IMR-90 (cell line): ENCODE results near the gene NMUR2. TPM values are rescaled to one million over a fixed set of nuclear protein-coding genes. Genes with fewer than 3 reads are reported as not detected.

Experiments used
- ATAC-seq: fragments of 200-7000 bp; cut with Tn5 transposase; 2 replicates; pipeline ENCODE4 v1.9.1; 2020; ENCODE audit warnings: low read depth, mild to moderate bottlenecking, moderate library complexity
- BruUV-seq: library from RNA; stranded (reverse); fragments of 400-500 nt; replicated peaks from 2 replicates; lab custom pipeline; 2021; lab: Mats Ljungman, UMichigan
- CTCF ChIA-PET: fragments of 300-600 bp; formaldehyde crosslinking; extraction: SDS; loops from one replicate; lab custom pipeline; 2021; ENCODE audit warnings: antibody characterized with exemption; lab: Yijun Ruan, JAX
- POLR2A ChIA-PET: fragments of 300-600 bp; sonication (Branson Sonifier 250); formaldehyde crosslinking; loops from one replicate; lab custom pipeline; 2022; ENCODE audit warnings: antibody characterized with exemption; ENCODE audit not compliant: unreplicated experiment; lab: Charles Lee
- DNase-seq: peaks from one replicate; pipeline ENCODE4 v3.0.0; 2013
- H2AFZ ChIP-seq: replicated peaks from 2 replicates; pipeline ENCODE3; 2013; ENCODE audit warnings: low read length, mild to moderate bottlenecking; ENCODE audit not compliant: poor library complexity
- H2AK5ac ChIP-seq: 2 replicates; pipeline ENCODE4 v1.6.1; 2013; ENCODE audit warnings: low read depth, low read length, inconsistent platforms
- H2AK9ac ChIP-seq: replicated peaks from 2 replicates; pipeline ENCODE3; 2013; ENCODE audit warnings: mild to moderate bottlenecking, low read depth, low read length, moderate library complexity; ENCODE audit not compliant: poor library complexity
- H2BK120ac ChIP-seq: 2 replicates; pipeline ENCODE4 v1.6.1; 2013; ENCODE audit warnings: low read depth, low read length, inconsistent platforms
- H2BK15ac ChIP-seq: 3 replicates; pipeline ENCODE4 v1.6.1; 2013; ENCODE audit warnings: low read depth, low read length, inconsistent platforms
- H2BK20ac ChIP-seq: 2 replicates; pipeline ENCODE4 v1.6.1; 2013; ENCODE audit warnings: low read depth, mild to moderate bottlenecking, inconsistent platforms, low read length, moderate library complexity
- H2BK5ac ChIP-seq: 2 replicates; pipeline ENCODE4 v1.6.1; 2013; ENCODE audit warnings: mild to moderate bottlenecking, low read depth, low read length, inconsistent platforms; ENCODE audit not compliant: poor library complexity, severe bottlenecking
- H3K14ac ChIP-seq: replicated peaks from 2 replicates; pipeline ENCODE4 v1.6.1; 2013; ENCODE audit warnings: low read depth, low read length, inconsistent platforms
- H3K18ac ChIP-seq: 2 replicates; pipeline ENCODE4 v1.6.1; 2013; ENCODE audit warnings: low read depth, low read length, control low read depth
- H3K23ac ChIP-seq: 2 replicates; pipeline ENCODE4 v1.6.1; 2013; ENCODE audit warnings: low read depth, low read length, inconsistent platforms
- H3K27ac ChIP-seq: 2 replicates; pipeline ENCODE4 v1.5.1; 2013; ENCODE audit warnings: mild to moderate bottlenecking, control low read depth, low read length; ENCODE audit not compliant: insufficient read depth
- H3K27me3 ChIP-seq: 2 replicates; pipeline ENCODE4 v1.6.1; 2013; ENCODE audit warnings: low read length; ENCODE audit not compliant: control insufficient read depth, insufficient read depth
- H3K36me3 ChIP-seq: 2 replicates; pipeline ENCODE4 v1.6.1; 2013; ENCODE audit warnings: low read length, mixed read lengths; ENCODE audit not compliant: control insufficient read depth, insufficient read depth
- H3K4ac ChIP-seq: 2 replicates; pipeline ENCODE4 v1.6.1; 2013; ENCODE audit warnings: low read depth, low read length, inconsistent platforms
- H3K4me1 ChIP-seq: 2 replicates; pipeline ENCODE4 v1.6.1; 2013; ENCODE audit warnings: low read length, mixed read lengths; ENCODE audit not compliant: control insufficient read depth, insufficient read depth
- H3K4me2 ChIP-seq: 2 replicates; pipeline ENCODE4 v1.6.1; 2013; ENCODE audit warnings: low read depth, mild to moderate bottlenecking, control low read depth, low read length, moderate library complexity
- H3K4me3 ChIP-seq: 2 replicates; pipeline ENCODE4 v1.5.1; 2013; ENCODE audit warnings: low read depth, mild to moderate bottlenecking, control low read depth, low read length, moderate library complexity; ENCODE audit not compliant: insufficient read depth
- H3K56ac ChIP-seq: 2 replicates; pipeline ENCODE4 v1.6.1; 2013; ENCODE audit warnings: low read length, inconsistent platforms; ENCODE audit not compliant: insufficient read depth; ENCODE audit errors: extremely low read depth
- H3K79me1 ChIP-seq, 2 experiments: 2 replicates each; pipeline ENCODE4 v1.6.1; 2013; ENCODE audit warnings: low read length in 2 of 2, inconsistent platforms in 1 of 2, low read depth in 1 of 2
- H3K9ac ChIP-seq: 2 replicates; pipeline ENCODE4 v1.6.1; 2013; ENCODE audit warnings: low read depth, low read length, control low read depth
- H3K9me1 ChIP-seq: 2 replicates; pipeline ENCODE4 v1.6.1; 2013; ENCODE audit warnings: low read length, inconsistent platforms; ENCODE audit not compliant: insufficient read depth
- H3K9me3 ChIP-seq: 2 replicates; pipeline ENCODE4 v1.6.1; 2013; ENCODE audit warnings: low read length; ENCODE audit not compliant: control insufficient read depth, insufficient read depth
- H4K20me1 ChIP-seq: 2 replicates; pipeline ENCODE4 v1.6.1; 2013; ENCODE audit warnings: low read length, inconsistent platforms; ENCODE audit not compliant: insufficient read depth
- H4K5ac ChIP-seq: 2 replicates; pipeline ENCODE4 v1.6.1; 2013; ENCODE audit warnings: mild to moderate bottlenecking, low read depth, low read length, control low read depth
- H4K8ac ChIP-seq, 2 experiments: 2 replicates each; pipeline ENCODE4 v1.6.1; 2013; ENCODE audit warnings: low read depth in 2 of 2, low read length in 2 of 2, control low read depth in 1 of 2, inconsistent platforms in 1 of 2
- H4K91ac ChIP-seq: 2 replicates; pipeline ENCODE4 v1.6.1; 2013; ENCODE audit warnings: low read depth, low read length, inconsistent platforms; ENCODE audit not compliant: insufficient read depth
- ELK1 ChIP-seq: fragments of 150-350 bp; IDR thresholded peaks from 2 replicates; pipeline ENCODE4 v1.6.1; 2016; ENCODE audit warnings: low read depth, mild to moderate bottlenecking, low read length, moderate library complexity, borderline replicate concordance
- WGBS, 2 experiments: methylation state at CpG; one replicate each; pipeline versions ENCODE4 v1.1.5 to v1.1.7; 2013; ENCODE audit warnings: missing lambda C conversion rate in 2 of 2; ENCODE audit not compliant: insufficient read length in 1 of 2; ENCODE audit errors: extremely low coverage in 2 of 2; 5-methylcytosine and 5-hydroxymethylcytosine counted together
- dilution Hi-C: fragments of 300-500 bp; cut with HindIII; formaldehyde crosslinking; loops from one replicate; pipeline ENCODE4 v1.14.3; 2018; ENCODE audit warnings: low sequenced_read_pairs; ENCODE audit not compliant: unreplicated experiment
- in situ Hi-C: fragments of 300-500 bp; cut with MboI; formaldehyde crosslinking; loops from 3 replicates; pipeline ENCODE4 v1.14.3; 2019; ENCODE audit warnings: low sequenced_read_pairs, inconsistent platforms, mixed read lengths
- intact Hi-C: fragments of 100-400 bp; cut with micrococcal nuclease; formaldehyde crosslinking; loops from 2 replicates; pipeline ENCODE4 v1.10.0; 2022
- polyA plus RNA-seq, 3 experiments: library from polyadenylated mRNA; depleted of rRNA; stranded (reverse); fragments of >200 nt; gene quantifications; 2 replicates each; pipeline ENCODE4 v1.2.3, GENCODE V29; 2012; ENCODE audit warnings: low replicate concordance in 1 of 3
- total RNA-seq: library from RNA; depleted of rRNA; stranded (reverse); fragments of >200 nt; gene quantifications from 2 replicates; pipeline ENCODE4 v1.2.3, GENCODE V29; 2012

NMUR2 gene
- total and polyA plus RNA-seq, 2 of the 4 experiments (the other 2 are of a cell fraction): not detected

DNA sequence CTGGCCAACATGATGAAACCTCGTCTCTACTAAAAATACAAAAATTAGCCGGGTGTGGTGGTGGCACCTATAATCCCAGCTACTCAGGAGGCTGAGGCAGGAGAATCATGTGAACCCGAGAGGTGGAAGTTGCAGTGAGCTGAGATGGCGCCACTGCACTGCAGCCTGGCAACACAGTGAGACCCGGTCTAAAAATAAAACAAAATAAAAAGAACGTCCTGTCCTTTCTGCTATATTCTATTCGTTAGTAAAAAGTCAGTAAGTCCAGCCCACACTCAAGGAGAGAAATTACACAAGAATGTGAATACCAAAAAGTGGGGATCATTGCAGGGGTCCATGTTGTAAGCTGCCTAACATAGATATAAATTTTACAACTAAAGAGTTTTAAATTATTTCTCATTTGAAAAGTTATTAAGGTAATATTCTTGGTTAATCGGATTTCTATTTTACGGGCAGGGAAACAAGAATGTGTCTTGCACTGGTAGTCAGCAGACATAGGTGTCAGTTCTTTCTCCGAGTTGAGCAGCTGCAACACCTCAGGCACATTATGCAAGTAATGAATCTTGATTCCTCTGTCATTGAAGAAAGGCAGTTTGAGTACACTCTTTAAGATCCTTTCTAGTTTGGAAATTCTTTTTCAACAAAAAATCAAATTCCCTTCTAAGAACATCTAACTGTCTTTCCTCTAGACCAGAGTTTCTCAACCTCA is 24.5 kb downstream of the NMUR2 start:
- ChIA-PET CTCF (no interaction called here), POLR2A (no interaction called here)
- no peak overlapping the region for H3K4me2 ChIP-seq
- no peak overlapping the region for H3K4ac ChIP-seq
- no peak overlapping the region for H4K5ac ChIP-seq
- no peak overlapping the region for H4K91ac ChIP-seq
- no peaks in the 10 kb centered on the region for H3K9me1 ChIP-seq
- DNase-seq (no peak), ATAC-seq (no peak)
- WGBS, 2 experiments: no CpG with 5 or more reads among the region's 10 CpGs
- no peak overlapping the region for H2BK120ac ChIP-seq
- H2AK5ac ChIP-seq: no peak overlapping the region
- H2AFZ ChIP-seq: no peak overlapping the region
- no peaks in the 10 kb centered on the region for H4K20me1 ChIP-seq
- H3K4me3 ChIP-seq: no peak overlapping the region
- H2BK20ac ChIP-seq: no peak overlapping the region
- BruUV-seq: no TSS peak
- no peak overlapping the region for H3K23ac ChIP-seq
- H3K4me1 ChIP-seq: no peaks in the 10 kb centered on the region
- H4K8ac ChIP-seq: no peak overlapping the region
- H3K9me3 ChIP-seq: no peaks in the 10 kb centered on the region
- intact Hi-C loops (no loop called here), dilution Hi-C loops (no loop called here), in situ Hi-C loops (no loop called here)
- no peak overlapping the region for H3K18ac ChIP-seq
- no peak overlapping the region for H3K14ac ChIP-seq
- H3K27ac ChIP-seq: no peak overlapping the region
- H3K79me1 ChIP-seq: no peaks in the 10 kb centered on the region
- H3K36me3 ChIP-seq: no peaks in the 10 kb centered on the region
- no peaks in the 10 kb centered on the region for H3K27me3 ChIP-seq
- TF ChIP-seq ELK1: no peak
- no peak overlapping the region for H2BK15ac ChIP-seq
- no peak overlapping the region for H2BK5ac ChIP-seq
- H2AK9ac ChIP-seq: no peak overlapping the region
- H3K56ac ChIP-seq: no peak overlapping the region
- H3K9ac ChIP-seq: no peak overlapping the region
